HL-60 (cell line): ENCODE data around the gene BABAM1.

Experiments used
- DNase-seq, 2 experiments: peaks; one replicate each; pipeline ENCODE4 v3.0.0-alpha.2; 2010 to 2020; ENCODE audit warnings: low read depth in 1 of 2, low spot score in 1 of 2
- H3K27ac ChIP-seq: fragments of 250-450 bp; sonication (Bioruptor Pico); replicated peaks from 2 replicates; pipeline ENCODE4 v1.5.1; 2020; ENCODE audit warnings: mild to moderate bottlenecking, moderate library complexity
- H3K27me3 ChIP-seq: fragments of 250-450 bp; sonication (Bioruptor Pico); 2 replicates; pipeline ENCODE4 v1.5.1; 2021; ENCODE audit warnings: mild to moderate bottlenecking, moderate library complexity; ENCODE audit not compliant: insufficient read depth, poor library complexity, severe bottlenecking
- H3K4me3 ChIP-seq: replicated peaks from 2 replicates; pipeline ENCODE4 v1.5.1; 2011; ENCODE audit warnings: mild to moderate bottlenecking, control low read depth, low read length; ENCODE audit not compliant: insufficient read depth
- GABPA ChIP-seq: IDR thresholded peaks from 2 replicates; pipeline ENCODE4 v1.6.1; 2012; ENCODE audit warnings: low read depth
- POLR2AphosphoS5 ChIP-seq: IDR thresholded peaks from 2 replicates; pipeline ENCODE4 v1.6.1; 2012; ENCODE audit warnings: low read depth
- REST ChIP-seq: IDR thresholded peaks from 2 replicates; pipeline ENCODE4 v1.6.1; 2012; ENCODE audit warnings: low read depth; ENCODE audit not compliant: insufficient replicate concordance
- SPI1 ChIP-seq: IDR thresholded peaks from 2 replicates; pipeline ENCODE4 v1.6.1; 2012; ENCODE audit warnings: low read depth, mild to moderate bottlenecking, borderline replicate concordance
- TF ChIP-seq, protein P1 (sequence below): IDR thresholded peaks from one replicate; pipeline ENCODE4 v1.5.1; 2011; ENCODE audit warnings: low read length, control low read depth, inconsistent platforms; ENCODE audit not compliant: insufficient read depth

BABAM1 gene

GRCh38 chr19:17240062-17240752 lies 27.0 kb upstream of the BABAM1 start:
- no peak overlapping the region for H3K27ac ChIP-seq

GRCh38 chr19:17240826-17241399 lies 26.3 kb upstream of the BABAM1 start:
- Histone ChIP-seq H3K4me3 (no peak overlapping the region), H3K27me3 (no peaks in the 10 kb centered on the region), H3K27ac (no peak overlapping the region)
- no peak for DNase-seq
- no peak for TF ChIP-seq REST
- TF ChIP-seq GABPA = no peak
- TF ChIP-seq POLR2AphosphoS5 = no peak
- TF ChIP-seq, protein P1, sequence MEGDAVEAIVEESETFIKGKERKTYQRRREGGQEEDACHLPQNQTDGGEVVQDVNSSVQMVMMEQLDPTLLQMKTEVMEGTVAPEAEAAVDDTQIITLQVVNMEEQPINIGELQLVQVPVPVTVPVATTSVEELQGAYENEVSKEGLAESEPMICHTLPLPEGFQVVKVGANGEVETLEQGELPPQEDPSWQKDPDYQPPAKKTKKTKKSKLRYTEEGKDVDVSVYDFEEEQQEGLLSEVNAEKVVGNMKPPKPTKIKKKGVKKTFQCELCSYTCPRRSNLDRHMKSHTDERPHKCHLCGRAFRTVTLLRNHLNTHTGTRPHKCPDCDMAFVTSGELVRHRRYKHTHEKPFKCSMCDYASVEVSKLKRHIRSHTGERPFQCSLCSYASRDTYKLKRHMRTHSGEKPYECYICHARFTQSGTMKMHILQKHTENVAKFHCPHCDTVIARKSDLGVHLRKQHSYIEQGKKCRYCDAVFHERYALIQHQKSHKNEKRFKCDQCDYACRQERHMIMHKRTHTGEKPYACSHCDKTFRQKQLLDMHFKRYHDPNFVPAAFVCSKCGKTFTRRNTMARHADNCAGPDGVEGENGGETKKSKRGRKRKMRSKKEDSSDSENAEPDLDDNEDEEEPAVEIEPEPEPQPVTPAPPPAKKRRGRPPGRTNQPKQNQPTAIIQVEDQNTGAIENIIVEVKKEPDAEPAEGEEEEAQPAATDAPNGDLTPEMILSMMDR = no peak
- no peak for TF ChIP-seq SPI1

More at GRCh38 chr19:17240062-17240752, 27.0 kb upstream of the BABAM1 start:
- Histone ChIP-seq H3K27me3 (no peaks in the 10 kb centered on the region), H3K4me3 (no peak overlapping the region)
- DNase-seq = no peak
- TF ChIP-seq SPI1 (no peak), REST (no peak), GABPA (no peak), POLR2AphosphoS5 (no peak)
- TF ChIP-seq, protein P1 = no peak

- no peak for TF ChIP-seq POLR2AphosphoS5
- TF ChIP-seq, protein P1 = no peak
- no peak for TF ChIP-seq SPI1
- TF ChIP-seq REST = no peak
- no peak for TF ChIP-seq GABPA
- DNase-seq = no peak
- Histone ChIP-seq H3K27me3 (no peaks in the 10 kb centered on the region), H3K4me3 (no peak overlapping the region), H3K27ac (no peak overlapping the region)
These were observed 24.6 kb upstream of the BABAM1 start for GRCh38 chr19:17242431-17243208.
